ENCODE measurements around the gene DPPA4. TPM values are rescaled to one million over a fixed set of nuclear protein-coding genes. Genes with fewer than 3 reads are reported as not detected.
"Not testable (repeated sequence)": the region's sequence is repeated elsewhere in the genome, so short reads cannot be mapped to it uniquely, and the experiment has no call there.

DPPA4 gene
- total RNA-seq, 1 experiment from 2014 or later, result not detected

DNA sequence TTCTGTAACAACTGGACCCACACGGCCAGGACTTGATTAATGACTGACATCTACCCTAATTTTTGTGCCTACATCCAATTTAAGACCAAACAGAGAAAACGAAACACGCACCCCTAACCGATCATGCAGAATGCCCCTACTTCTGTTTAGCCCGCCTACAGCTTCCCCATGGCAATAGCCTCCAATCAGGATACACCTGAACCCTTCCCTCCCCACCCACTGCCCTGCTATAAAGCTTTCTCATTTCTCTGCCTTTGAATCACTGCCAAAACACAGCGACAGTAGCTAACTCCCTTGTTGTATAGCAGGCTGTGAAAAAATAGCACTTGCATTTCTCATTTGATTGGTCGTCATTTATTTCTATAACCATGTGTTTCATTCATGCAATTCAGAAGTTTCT, 45.2 kb upstream of the DPPA4 start:
- intact Hi-C loops (cut with micrococcal nuclease; ENCODE audit: unreplicated experiment), result no loop called here
- POLR2A ChIA-PET (ENCODE audit: unreplicated experiment), result no interaction called here
- Histone ChIP-seq H3K4me1 (replicated peaks; ENCODE audit: insufficient read depth) (no peaks in the 10 kb centered on the region), H3K4me2 (no peak overlapping the region), H3K36me3 (ENCODE audit: low read depth) (no peaks in the 10 kb centered on the region), H3K27ac (no peak overlapping the region), H3F3A (ENCODE audit: insufficient read depth, low read depth) (no peaks in the 10 kb centered on the region), H3K4me3 (no peak overlapping the region), H3K9me3 (ENCODE audit: insufficient read depth, low read depth) (no peaks in the 10 kb centered on the region), H2AFZ (no peak overlapping the region; the same call in 1 of the 2 replicates), H3K9me2 (ENCODE audit: insufficient read depth) (no peaks in the 10 kb centered on the region; the same call in 1 of the 2 replicates), H3K79me2 (ENCODE audit: low read depth) (no peaks in the 10 kb centered on the region), H3K27me3 (ENCODE audit: insufficient read depth, low read depth) (no peaks in the 10 kb centered on the region; the same call in 1 of the 2 replicates), H4K20me1 (ENCODE audit: insufficient read depth) (no peaks in the 10 kb centered on the region)
- DNase-seq, result no peak
- CTCF ChIA-PET, result no interaction called here
- TF ChIP-seq EZH2 (IDR thresholded peaks at IDR 0.05; ENCODE audit: low read depth), result no peak
- TF ChIP-seq, protein P1, sequence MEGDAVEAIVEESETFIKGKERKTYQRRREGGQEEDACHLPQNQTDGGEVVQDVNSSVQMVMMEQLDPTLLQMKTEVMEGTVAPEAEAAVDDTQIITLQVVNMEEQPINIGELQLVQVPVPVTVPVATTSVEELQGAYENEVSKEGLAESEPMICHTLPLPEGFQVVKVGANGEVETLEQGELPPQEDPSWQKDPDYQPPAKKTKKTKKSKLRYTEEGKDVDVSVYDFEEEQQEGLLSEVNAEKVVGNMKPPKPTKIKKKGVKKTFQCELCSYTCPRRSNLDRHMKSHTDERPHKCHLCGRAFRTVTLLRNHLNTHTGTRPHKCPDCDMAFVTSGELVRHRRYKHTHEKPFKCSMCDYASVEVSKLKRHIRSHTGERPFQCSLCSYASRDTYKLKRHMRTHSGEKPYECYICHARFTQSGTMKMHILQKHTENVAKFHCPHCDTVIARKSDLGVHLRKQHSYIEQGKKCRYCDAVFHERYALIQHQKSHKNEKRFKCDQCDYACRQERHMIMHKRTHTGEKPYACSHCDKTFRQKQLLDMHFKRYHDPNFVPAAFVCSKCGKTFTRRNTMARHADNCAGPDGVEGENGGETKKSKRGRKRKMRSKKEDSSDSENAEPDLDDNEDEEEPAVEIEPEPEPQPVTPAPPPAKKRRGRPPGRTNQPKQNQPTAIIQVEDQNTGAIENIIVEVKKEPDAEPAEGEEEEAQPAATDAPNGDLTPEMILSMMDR (conservative IDR thresholded peaks at IDR 0.05), result no peak
- no TSS peak for BruUV-seq (replicated peaks)

DNA sequence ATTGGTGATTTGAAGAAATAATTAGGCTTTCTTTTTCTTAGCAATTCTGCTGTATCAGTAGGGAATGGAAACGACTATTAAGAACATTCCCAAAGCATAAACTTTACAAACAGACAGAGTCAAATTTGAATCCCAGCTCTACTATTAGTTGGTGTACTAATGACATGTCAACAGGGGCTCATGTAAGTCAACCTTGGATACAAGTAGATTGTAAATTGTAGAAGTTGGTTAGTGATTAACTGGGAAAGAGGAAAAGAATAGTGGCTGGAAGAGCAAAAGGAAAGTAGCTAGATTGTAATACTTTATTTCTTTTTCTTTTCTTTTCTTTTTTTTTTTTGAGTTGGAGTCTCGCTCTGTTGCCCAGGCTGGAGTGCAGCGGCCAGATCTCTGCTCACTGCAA, 38.6 kb upstream of the DPPA4 start:
- no peak overlapping the region for H3K4me2 ChIP-seq
- ChIA-PET CTCF (no interaction called here), POLR2A (ENCODE audit: unreplicated experiment) (no interaction called here)
- no peak overlapping the region for H2AFZ ChIP-seq
- H3K27ac ChIP-seq, result no peak overlapping the region
- H3K79me2 ChIP-seq (ENCODE audit: low read depth), result no peaks in the 10 kb centered on the region
- no peaks in the 10 kb centered on the region for H3K4me1 ChIP-seq (replicated peaks; ENCODE audit: insufficient read depth)
- no peak for DNase-seq
- H3K27me3 ChIP-seq (ENCODE audit: insufficient read depth, low read depth), result no peaks in the 10 kb centered on the region
- H3F3A ChIP-seq (ENCODE audit: insufficient read depth, low read depth), result no peaks in the 10 kb centered on the region
- no peaks in the 10 kb centered on the region for H3K36me3 ChIP-seq (ENCODE audit: low read depth)
- no peaks in the 10 kb centered on the region for H3K9me2 ChIP-seq (ENCODE audit: insufficient read depth)
- no peaks in the 10 kb centered on the region for H3K9me3 ChIP-seq (ENCODE audit: insufficient read depth, low read depth)
- no peaks in the 10 kb centered on the region for H4K20me1 ChIP-seq (ENCODE audit: insufficient read depth)
- no peak for TF ChIP-seq EZH2 (IDR thresholded peaks at IDR 0.05; ENCODE audit: low read depth)
- TF ChIP-seq, protein P1 (conservative IDR thresholded peaks at IDR 0.05), result no peak
- BruUV-seq (replicated peaks), result no TSS peak
- intact Hi-C loops (cut with micrococcal nuclease; ENCODE audit: unreplicated experiment), result no loop called here
- no peak overlapping the region for H3K4me3 ChIP-seq

GRCh38 chr3:109374434-109374833, 37.1 kb upstream of the DPPA4 start:
- BruUV-seq (replicated peaks); CTCF ChIA-PET; H3K4me3 ChIP-seq; intact Hi-C loops (cut with micrococcal nuclease; ENCODE audit: unreplicated experiment); H2AFZ ChIP-seq; H4K20me1 ChIP-seq (ENCODE audit: insufficient read depth); DNase-seq; POLR2A ChIA-PET (ENCODE audit: unreplicated experiment); H3K4me2 ChIP-seq; H3K36me3 ChIP-seq (ENCODE audit: low read depth); H3K79me2 ChIP-seq (ENCODE audit: low read depth); H3K27me3 ChIP-seq (ENCODE audit: insufficient read depth, low read depth); H3K9me2 ChIP-seq (ENCODE audit: insufficient read depth); H3K27ac ChIP-seq; H3K4me1 ChIP-seq (replicated peaks; ENCODE audit: insufficient read depth); H3K9me3 ChIP-seq (ENCODE audit: insufficient read depth, low read depth); H3F3A ChIP-seq (ENCODE audit: insufficient read depth, low read depth): not testable (repeated sequence)

- H3K4me3 ChIP-seq, result no peak overlapping the region
- no peaks in the 10 kb centered on the region for H4K20me1 ChIP-seq (ENCODE audit: insufficient read depth)
- no peaks in the 10 kb centered on the region for H3K36me3 ChIP-seq (ENCODE audit: low read depth)
- H3K79me2 ChIP-seq (ENCODE audit: low read depth), result no peaks in the 10 kb centered on the region
- no peaks in the 10 kb centered on the region for H3K4me1 ChIP-seq (replicated peaks; ENCODE audit: insufficient read depth)
- BruUV-seq (replicated peaks), result no TSS peak
- no peak overlapping the region for H3K27ac ChIP-seq
- no peak overlapping the region for H3K4me2 ChIP-seq
- H3K27me3 ChIP-seq (ENCODE audit: insufficient read depth, low read depth), result no peaks in the 10 kb centered on the region
- H3K9me3 ChIP-seq (ENCODE audit: insufficient read depth, low read depth), result no peaks in the 10 kb centered on the region
- POLR2A ChIA-PET (ENCODE audit: unreplicated experiment), result no interaction called here
- no peak for TF ChIP-seq EZH2 (IDR thresholded peaks at IDR 0.05; ENCODE audit: low read depth)
- TF ChIP-seq, protein P1 (conservative IDR thresholded peaks at IDR 0.05), result no peak
- intact Hi-C loops (cut with micrococcal nuclease; ENCODE audit: unreplicated experiment), result no loop called here
- CTCF ChIA-PET, result no interaction called here
- DNase-seq, result no peak
- H2AFZ ChIP-seq, result no peak overlapping the region
- H3F3A ChIP-seq (ENCODE audit: insufficient read depth, low read depth), result no peaks in the 10 kb centered on the region
- no peaks in the 10 kb centered on the region for H3K9me2 ChIP-seq (ENCODE audit: insufficient read depth)
Observed at GRCh38 chr3:109373933-109374332, 36.6 kb upstream of the DPPA4 start.
